ENCODE measurements around the gene IFNL3.

- TF ChIP-seq, protein P1, sequence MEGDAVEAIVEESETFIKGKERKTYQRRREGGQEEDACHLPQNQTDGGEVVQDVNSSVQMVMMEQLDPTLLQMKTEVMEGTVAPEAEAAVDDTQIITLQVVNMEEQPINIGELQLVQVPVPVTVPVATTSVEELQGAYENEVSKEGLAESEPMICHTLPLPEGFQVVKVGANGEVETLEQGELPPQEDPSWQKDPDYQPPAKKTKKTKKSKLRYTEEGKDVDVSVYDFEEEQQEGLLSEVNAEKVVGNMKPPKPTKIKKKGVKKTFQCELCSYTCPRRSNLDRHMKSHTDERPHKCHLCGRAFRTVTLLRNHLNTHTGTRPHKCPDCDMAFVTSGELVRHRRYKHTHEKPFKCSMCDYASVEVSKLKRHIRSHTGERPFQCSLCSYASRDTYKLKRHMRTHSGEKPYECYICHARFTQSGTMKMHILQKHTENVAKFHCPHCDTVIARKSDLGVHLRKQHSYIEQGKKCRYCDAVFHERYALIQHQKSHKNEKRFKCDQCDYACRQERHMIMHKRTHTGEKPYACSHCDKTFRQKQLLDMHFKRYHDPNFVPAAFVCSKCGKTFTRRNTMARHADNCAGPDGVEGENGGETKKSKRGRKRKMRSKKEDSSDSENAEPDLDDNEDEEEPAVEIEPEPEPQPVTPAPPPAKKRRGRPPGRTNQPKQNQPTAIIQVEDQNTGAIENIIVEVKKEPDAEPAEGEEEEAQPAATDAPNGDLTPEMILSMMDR (IDR thresholded peaks at IDR 0.05): no peak
- TF ChIP-seq POLR2A (IDR thresholded peaks at IDR 0.05): no peak
Observed at GRCh38 chr19:39276740-39277139, 31.9 kb upstream of the IFNL3 start.
